Vagina (tissue), 2 donors: ENCODE measurements around the gene KCNF1. TPM values are rescaled to one million over a fixed set of nuclear protein-coding genes. Genes with fewer than 3 reads are reported as not detected.

Experiments used
- DNase-seq, 2 donors: peaks; one replicate each; pipeline ENCODE4 v3.0.0-alpha.2; 2017; ENCODE audit errors: extremely low spot score in 2 of 2
- H3K27ac ChIP-seq: fragments of 200-600 bp; sonication (generic); one replicate; pipeline ENCODE4 v1.5.1; 2019
- H3K27me3 ChIP-seq: fragments of 200-600 bp; sonication (generic); one replicate; pipeline ENCODE4 v1.5.1; 2019
- H3K36me3 ChIP-seq, 2 donors: fragments of 200-600 bp; sonication (generic); one replicate each; pipeline ENCODE4 v1.5.1; 2017 to 2019
- H3K4me1 ChIP-seq: fragments of 200-600 bp; sonication (generic); one replicate; pipeline ENCODE4 v1.5.1; 2019
- H3K4me3 ChIP-seq, 2 donors: fragments of 200-600 bp; sonication (generic); 1 replicate in 1 of 2; 2 replicates in 1 of 2; pipeline ENCODE4 v1.5.1; 2016 to 2019
- H3K9me3 ChIP-seq: fragments of 200-600 bp; sonication (generic); one replicate; pipeline ENCODE4 v1.5.1; 2019
- CTCF ChIP-seq, 3 experiments: fragments of 450-650 bp in 2 of 3; fragments of 200-600 bp in 1 of 3; sonication (generic) in 1 of 3; IDR thresholded peaks; one replicate each; pipeline ENCODE4 v1.5.1; 2017 to 2019; ENCODE audit warnings: antibody characterized with exemption in 3 of 3, mild to moderate bottlenecking in 2 of 3, moderate library complexity in 2 of 3
- POLR2A ChIP-seq, 2 donors: fragments of 450-650 bp; IDR thresholded peaks; one replicate each; pipeline ENCODE4 v1.6.1; 2017; ENCODE audit warnings: antibody characterized with exemption in 2 of 2, mild to moderate bottlenecking in 2 of 2, moderate library complexity in 2 of 2
- POLR2AphosphoS5 ChIP-seq, 2 donors: sonication (generic); formaldehyde crosslinking; IDR thresholded peaks; one replicate each; pipeline ENCODE4 v1.9.0; 2017; ENCODE audit warnings: antibody characterized with exemption in 2 of 2, mild to moderate bottlenecking in 2 of 2, low read depth in 1 of 2; ENCODE audit not compliant: insufficient read depth in 1 of 2
- intact Hi-C: fragments of 100-400 bp; cut with DNase I; formaldehyde crosslinking; loops from one replicate; pipeline ENCODE4 v1.15.1; 2023
- total RNA-seq: library from RNA; depleted of rRNA; stranded (reverse); fragments of >200 nt; gene quantifications from one replicate; pipeline ENCODE4 v1.2.3, GENCODE V29; 2016

The KCNF1 gene
- total RNA-seq, 1 donor from 2014 or later: not detected

- Histone ChIP-seq H3K27ac (no peak overlapping the region), H3K4me1 (no peaks in the 10 kb centered on the region), H3K4me3 (no peak overlapping the region), H3K9me3 (no peaks in the 10 kb centered on the region), H3K27me3 (no peaks in the 10 kb centered on the region), H3K36me3 (no peaks in the 10 kb centered on the region)
- intact Hi-C loops: no loop called here
- no peak for DNase-seq
- TF ChIP-seq POLR2A (IDR thresholded peaks at IDR 0.05): no peak
- TF ChIP-seq CTCF (IDR thresholded peaks at IDR 0.05): no peak
- no peak for TF ChIP-seq POLR2AphosphoS5 (IDR thresholded peaks at IDR 0.05; ENCODE audit: insufficient read depth in 1 of 2, low read depth in 1 of 2)
These were observed 10.4 kb upstream of the KCNF1 start for GRCh38 chr2:10901160-10901939.

- Histone ChIP-seq H3K27ac (no peak overlapping the region), H3K4me1 (no peaks in the 10 kb centered on the region), H3K4me3 (no peak overlapping the region), H3K27me3 (no peaks in the 10 kb centered on the region), H3K36me3 (no peaks in the 10 kb centered on the region), H3K9me3 (no peaks in the 10 kb centered on the region)
- intact Hi-C loops: loop anchor here (2.0 kb wide), 1 partner anchor 71 kb away; no protein-coding TSS in a partner anchor
- DNase-seq: no peak
- no peak for TF ChIP-seq POLR2A (IDR thresholded peaks at IDR 0.05)
- TF ChIP-seq CTCF (IDR thresholded peaks at IDR 0.05): no peak
- no peak for TF ChIP-seq POLR2AphosphoS5 (IDR thresholded peaks at IDR 0.05; ENCODE audit: insufficient read depth in 1 of 2, low read depth in 1 of 2)
These were observed 7.9 kb upstream of the KCNF1 start for GRCh38 chr2:10903861-10904210.

GRCh38 chr2:10904455-10904854 lies 7.3 kb upstream of the KCNF1 start:
- no peak for DNase-seq
- intact Hi-C loops: no loop called here
- no peaks in the 10 kb centered on the region for H3K4me1 ChIP-seq
- H3K9me3 ChIP-seq: no peaks in the 10 kb centered on the region
- no peak overlapping the region for H3K27ac ChIP-seq
- no peak overlapping the region for H3K4me3 ChIP-seq
- no peaks in the 10 kb centered on the region for H3K27me3 ChIP-seq
- no peaks in the 10 kb centered on the region for H3K36me3 ChIP-seq
- no peak for TF ChIP-seq POLR2A (IDR thresholded peaks at IDR 0.05)
- TF ChIP-seq CTCF (IDR thresholded peaks at IDR 0.05): no peak
- TF ChIP-seq POLR2AphosphoS5 (IDR thresholded peaks at IDR 0.05; ENCODE audit: insufficient read depth in 1 of 2, low read depth in 1 of 2): no peak

- no peak overlapping the region for H3K27ac ChIP-seq
- no peak for TF ChIP-seq CTCF (IDR thresholded peaks at IDR 0.05)
- TF ChIP-seq POLR2AphosphoS5 (IDR thresholded peaks at IDR 0.05; ENCODE audit: insufficient read depth in 1 of 2, low read depth in 1 of 2): no peak
- TF ChIP-seq POLR2A (IDR thresholded peaks at IDR 0.05): no peak
- DNase-seq: no peak
These were observed 6.5 kb upstream of the KCNF1 start for GRCh38 chr2:10905006-10905861.

GRCh38 chr2:10905862-10906143 lies 5.9 kb upstream of the KCNF1 start:
- Histone ChIP-seq H3K27ac (no peak overlapping the region), H3K27me3 (no peaks in the 10 kb centered on the region), H3K9me3 (no peaks in the 10 kb centered on the region), H3K4me1 (no peaks in the 10 kb centered on the region), H3K4me3 (no peak overlapping the region), H3K36me3 (no peaks in the 10 kb centered on the region)
- TF ChIP-seq CTCF (IDR thresholded peaks at IDR 0.05): no peak
- no peak for TF ChIP-seq POLR2AphosphoS5 (IDR thresholded peaks at IDR 0.05; ENCODE audit: insufficient read depth in 1 of 2, low read depth in 1 of 2)
- TF ChIP-seq POLR2A (IDR thresholded peaks at IDR 0.05): no peak
- intact Hi-C loops: no loop called here
- DNase-seq: no peak

More at GRCh38 chr2:10905006-10905861, 6.5 kb upstream of the KCNF1 start:
- Histone ChIP-seq H3K9me3 (no peaks in the 10 kb centered on the region), H3K27me3 (no peaks in the 10 kb centered on the region), H3K4me1 (no peaks in the 10 kb centered on the region), H3K36me3 (no peaks in the 10 kb centered on the region), H3K4me3 (no peak overlapping the region)
- intact Hi-C loops: no loop called here
